NCI-H446 (cell line): ENCODE results near the gene CAPN2.

ENCODE experiments used
- DNase-seq, 2 experiments: peaks; one replicate each; lab custom pipeline; 2025; lab: John Stamatoyannopoulos, UW

The CAPN2 gene

DNA sequence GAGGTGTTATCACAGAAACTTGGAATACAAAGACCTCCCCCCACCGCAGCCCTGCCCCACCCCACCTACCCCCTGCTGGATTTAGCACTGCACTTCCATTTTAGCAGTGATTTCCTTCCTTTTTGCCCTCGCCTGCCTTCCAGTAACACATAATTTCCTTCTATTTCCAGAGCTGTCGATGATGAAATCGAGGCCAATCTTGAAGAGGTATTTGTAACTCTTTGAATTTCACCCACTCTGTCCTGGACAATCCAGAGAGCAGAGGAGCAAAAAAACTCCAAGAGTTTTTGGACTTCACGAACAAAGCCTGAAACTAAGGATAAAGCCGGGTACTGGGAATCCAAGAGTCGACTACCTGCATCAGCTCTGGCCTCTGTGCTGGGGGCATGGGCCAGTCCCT lies 49.1 kb downstream of the CAPN2 start:
- DNase-seq: no peak

- DNase-seq: no peak
Observed at GRCh38 chr1:223763251-223763650, 50.9 kb downstream of the CAPN2 start.

DNA sequence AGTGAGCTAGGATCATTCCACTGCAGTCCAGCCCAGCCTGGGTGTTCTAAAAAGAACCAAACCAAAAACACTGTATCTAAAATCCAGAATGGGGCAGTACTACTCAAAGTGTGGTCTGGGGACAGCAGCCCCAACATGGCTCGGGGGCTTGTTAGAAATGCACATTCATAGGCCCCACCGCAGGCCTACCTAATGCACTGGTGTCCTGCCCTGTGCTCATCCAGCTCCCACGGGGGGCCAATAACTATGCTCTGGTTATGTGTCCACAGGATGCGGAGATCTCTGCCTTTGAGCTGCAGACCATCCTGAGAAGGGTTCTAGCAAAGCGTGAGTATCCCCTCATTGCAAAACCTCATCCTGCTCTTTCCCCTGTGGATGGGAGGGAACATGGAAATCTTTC lies 51.5 kb downstream of the CAPN2 start:
- no peak for DNase-seq

DNA sequence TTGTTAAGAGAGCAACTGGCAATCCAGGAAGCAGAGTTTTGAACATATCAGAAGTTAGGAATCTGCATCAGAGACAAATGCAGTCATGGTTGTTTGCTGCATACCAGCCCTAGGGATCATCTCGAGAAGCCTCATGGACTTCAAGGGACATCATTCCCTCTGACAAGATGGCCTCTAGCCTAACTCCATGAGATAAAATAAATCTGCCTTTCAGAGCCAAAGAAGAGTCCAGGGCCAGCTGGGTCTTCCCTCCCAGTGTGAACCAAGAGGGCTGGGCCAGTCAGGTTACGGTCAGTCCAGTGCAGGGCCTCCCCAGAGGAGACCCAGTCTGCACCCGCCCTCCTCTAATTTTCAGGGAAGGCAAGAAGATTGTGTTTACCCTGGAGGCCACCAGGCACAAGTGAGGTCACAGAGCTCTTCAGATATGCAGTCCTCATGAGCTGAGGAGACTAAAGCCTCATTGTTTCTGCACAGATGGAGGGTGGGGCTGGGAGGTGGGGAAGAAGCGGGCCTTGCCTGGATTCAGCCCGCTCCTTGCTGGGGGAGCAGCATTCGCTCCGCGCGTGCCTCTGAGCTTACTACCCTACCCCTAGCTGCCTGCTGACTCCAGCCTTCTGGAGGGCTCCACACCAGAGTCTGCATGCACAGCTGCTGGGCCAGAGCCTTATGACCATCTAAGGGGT lies 52.8 kb downstream of the CAPN2 start:
- DNase-seq: no peak

DNA sequence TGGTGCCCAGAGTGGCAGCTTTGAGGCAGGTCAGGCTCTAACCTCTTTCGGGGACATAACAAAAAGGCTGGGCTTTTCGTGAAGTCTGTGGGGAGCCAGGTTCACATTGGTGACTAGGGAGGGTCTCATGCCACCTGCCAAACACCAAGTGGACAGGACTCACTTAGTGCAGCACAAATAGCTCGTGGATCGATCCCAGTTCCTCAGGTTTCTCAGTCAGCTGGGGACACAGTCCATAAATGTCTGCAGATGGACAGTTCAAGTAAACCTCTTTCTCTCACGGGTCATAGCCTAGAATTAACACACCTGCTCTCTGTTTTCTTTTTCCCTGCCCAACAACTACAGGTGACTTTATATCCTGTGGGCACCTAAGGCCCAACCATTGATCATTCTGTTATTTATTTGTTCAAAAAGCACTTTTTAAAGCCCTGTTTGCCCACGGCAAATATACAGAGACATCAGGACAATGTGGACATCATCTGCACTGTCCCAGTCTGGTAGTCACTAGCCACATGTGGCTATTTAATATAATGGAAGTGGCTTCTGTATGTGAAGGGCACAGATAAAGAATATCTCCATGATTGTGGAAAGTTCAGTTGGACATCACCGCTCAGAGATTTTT lies 53.5 kb downstream of the CAPN2 start:
- DNase-seq: no peak

DNA sequence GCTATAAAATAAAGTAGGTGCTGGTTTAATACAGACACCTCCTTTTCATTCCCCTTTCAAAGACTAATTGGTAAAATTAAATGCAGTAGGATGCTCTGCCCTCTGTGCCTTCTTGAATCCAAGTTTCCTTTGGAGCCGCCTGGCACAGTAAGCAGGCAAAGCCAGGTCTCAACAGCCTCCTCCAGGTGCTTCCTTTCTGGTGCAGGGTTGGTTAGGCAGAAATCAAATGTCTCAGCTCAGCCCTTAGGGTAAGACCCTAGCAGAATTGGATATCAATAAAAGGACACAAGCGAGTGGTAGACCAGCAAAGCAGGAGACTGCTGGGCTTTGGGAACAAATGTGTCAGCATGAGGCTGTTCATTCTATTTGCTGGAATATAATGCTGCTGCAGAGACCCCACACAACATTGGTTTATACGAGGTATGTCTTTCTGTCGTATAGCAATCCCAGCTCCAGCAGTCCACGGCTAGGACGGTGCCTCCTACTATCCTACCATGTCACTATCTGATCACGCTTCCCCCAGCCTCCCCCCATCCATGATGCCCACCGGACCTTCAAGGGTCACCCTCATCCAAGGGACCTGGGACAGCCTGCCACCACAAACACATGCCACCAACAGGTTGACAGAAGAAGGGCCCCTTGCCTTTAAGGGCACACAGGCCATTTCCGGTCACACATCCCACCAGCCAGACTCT lies 58.4 kb downstream of the CAPN2 start:
- no peak for DNase-seq

DNA sequence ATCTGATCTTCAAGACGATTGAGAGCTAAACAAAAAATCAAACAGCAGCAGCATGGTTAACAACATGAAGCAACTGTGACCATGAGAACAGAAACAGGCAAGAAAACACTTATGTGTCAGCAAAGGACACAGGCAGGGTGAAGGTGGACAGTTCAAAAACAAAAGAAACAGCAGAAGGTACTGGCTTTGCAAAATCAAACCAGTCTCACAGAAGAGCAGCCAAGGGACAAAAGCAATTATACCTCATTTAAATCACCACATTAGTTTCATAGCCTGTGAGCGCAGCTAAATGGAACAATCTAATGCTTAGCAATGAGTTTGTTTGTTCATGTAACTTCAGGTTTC lies 59.1 kb downstream of the CAPN2 start:
- DNase-seq: no peak

GRCh38 chr1:223771814-223772770 lies 59.8 kb downstream of the CAPN2 start:
- no peak for DNase-seq

- DNase-seq: no peak
Observed at GRCh38 chr1:223772771-223773160, 60.4 kb downstream of the CAPN2 start.

DNA sequence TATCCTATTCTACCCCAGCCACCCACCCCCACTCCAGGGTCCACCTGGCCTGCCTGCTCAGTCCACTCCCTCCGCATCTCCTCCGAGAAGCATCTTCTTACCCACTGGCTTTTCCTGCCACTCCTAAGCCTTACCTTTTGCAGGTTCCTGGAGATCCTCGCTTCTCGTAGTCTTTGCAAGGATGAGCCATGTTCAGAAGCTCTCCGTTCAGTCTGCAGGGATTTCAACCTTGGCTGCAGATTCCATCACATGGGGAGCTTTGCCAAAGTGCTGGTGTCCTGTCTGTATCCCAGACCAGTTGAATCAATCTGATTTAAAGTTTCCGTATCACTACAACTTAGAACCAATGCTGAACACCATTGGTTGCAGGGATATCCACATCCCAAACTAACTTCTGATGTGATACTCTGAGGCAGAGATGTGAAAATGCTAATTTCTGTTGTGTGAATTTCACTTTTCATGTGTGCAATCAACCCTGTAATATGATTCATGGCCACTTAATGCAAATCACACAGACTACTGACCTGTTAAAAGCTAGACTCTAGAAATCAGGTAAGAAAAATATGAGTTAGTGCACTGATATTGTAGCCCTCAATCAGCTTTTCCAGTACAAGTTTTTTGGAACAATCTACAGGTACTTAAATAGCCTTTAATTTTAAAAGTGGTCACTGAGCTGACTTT lies 61.9 kb downstream of the CAPN2 start:
- DNase-seq: no peak

DNA sequence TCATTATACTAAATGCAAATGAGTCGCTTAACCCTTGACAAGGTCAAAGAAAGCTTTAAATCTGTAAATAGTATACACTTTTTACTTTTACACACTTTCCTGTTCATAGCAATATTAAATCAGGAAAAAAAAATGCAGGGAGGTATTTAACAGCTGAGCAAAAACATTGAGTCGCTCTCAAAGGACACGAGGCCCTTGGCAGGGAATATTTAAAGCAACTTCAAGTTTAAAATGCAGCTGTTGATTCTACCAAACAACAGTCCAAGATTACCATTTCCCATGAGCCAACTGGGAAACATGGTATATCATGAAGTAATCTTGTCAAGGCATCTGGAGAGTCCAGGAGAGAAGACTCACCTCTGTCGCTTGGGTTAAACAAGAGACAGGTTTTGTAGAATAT lies 62.7 kb downstream of the CAPN2 start:
- DNase-seq: no peak

- no peak for DNase-seq
Observed at GRCh38 chr1:223775711-223776074, 63.4 kb downstream of the CAPN2 start.

- DNase-seq: no peak
Observed at GRCh38 chr1:223776075-223776814, 63.9 kb downstream of the CAPN2 start.

GRCh38 chr1:223776826-223777454 lies 64.6 kb downstream of the CAPN2 start:
- DNase-seq: no peak

DNA sequence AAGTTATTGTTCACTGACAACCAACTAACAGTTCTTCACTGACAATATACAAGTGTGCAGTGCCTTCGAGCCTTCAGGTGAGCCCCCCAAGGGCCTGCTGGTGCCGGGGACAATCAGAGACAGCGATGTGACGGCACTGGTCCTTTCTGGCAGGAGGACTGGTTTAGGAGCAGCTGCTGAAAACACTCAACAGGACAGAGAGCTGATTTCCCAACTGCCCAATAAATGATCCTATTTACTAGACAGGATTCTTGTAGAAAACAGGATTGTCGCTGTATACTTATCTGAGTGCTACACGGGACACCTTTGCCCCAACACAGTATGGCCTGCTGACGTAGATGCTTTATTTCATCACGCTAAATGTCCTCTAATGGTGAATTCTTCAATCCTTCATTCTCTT lies 68.0 kb downstream of the CAPN2 start:
- DNase-seq: no peak

DNA sequence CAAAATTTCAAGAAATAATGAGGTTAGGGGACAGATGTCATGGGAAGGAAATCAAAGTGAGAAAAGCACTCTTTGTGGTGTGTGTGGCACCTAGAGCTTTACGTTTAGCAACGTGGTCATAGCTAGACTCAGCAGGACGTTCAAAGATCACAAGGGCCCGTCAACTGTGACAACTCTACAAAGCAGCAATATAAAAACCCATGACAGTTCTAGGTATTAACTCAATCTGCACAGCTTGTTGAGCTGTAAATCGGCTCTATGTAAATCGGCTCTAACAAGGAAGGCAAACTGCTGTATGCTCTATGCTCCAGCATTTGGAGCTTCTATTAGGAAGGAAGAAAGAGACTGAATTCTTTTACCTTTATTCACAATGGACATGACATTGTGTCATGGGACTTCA lies 68.6 kb downstream of the CAPN2 start:
- DNase-seq: no peak

DNA sequence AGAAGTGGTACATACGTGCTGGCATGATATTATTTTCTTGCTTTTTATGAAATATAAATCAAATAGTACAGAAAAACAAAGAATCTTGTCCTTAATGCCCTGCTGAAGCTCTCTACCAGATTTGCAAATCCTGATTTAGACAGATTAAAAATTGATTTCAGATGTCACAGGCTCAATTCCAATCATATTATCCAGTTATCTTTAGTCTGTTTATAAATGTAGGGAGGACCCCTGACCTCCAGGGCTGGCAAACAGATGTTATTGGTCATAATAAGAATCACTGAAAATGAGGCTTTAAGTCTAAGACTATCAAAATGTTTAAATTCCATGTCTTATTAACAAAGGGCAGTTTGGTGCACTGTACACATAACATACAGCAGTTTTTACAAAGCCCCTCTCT lies 71.3 kb downstream of the CAPN2 start:
- DNase-seq: no peak

DNA sequence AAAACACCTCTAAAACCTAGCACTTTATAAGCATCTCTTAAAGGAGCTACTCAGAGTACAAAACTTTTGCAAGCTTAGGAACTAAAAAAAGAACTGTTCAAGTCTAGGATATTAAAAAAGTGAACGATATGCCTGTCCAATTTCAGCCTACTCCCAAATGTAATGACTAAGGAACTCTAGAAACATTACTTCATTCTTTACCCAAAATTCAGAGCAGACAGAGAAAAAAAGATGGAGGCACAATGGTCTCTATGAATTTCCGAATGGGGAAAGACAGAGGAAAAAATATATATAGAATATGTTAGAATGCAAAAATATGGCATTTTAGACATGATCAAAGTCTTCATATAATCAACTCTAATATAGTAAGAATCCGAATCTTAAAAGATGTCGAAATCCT lies 72.2 kb downstream of the CAPN2 start:
- DNase-seq: no peak

DNA sequence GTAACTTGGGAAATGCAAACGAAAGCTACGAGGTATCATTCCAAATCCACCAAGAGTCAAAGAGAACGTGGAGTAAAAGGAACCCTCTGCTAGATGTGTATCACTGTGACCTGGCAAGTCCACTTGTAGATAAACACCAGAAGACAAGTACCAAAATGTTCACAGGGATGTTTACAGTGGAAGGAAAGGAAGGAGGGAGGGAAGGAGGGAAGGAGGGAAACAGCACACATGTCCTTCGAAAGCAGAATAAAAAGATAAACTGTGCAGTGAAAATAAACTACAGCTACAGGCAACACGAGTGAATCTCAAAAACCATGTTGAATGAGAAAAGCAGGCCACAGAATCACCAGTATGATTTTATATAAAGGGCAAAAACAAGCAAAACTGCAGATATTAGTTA lies 73.5 kb downstream of the CAPN2 start:
- DNase-seq: no peak

DNA sequence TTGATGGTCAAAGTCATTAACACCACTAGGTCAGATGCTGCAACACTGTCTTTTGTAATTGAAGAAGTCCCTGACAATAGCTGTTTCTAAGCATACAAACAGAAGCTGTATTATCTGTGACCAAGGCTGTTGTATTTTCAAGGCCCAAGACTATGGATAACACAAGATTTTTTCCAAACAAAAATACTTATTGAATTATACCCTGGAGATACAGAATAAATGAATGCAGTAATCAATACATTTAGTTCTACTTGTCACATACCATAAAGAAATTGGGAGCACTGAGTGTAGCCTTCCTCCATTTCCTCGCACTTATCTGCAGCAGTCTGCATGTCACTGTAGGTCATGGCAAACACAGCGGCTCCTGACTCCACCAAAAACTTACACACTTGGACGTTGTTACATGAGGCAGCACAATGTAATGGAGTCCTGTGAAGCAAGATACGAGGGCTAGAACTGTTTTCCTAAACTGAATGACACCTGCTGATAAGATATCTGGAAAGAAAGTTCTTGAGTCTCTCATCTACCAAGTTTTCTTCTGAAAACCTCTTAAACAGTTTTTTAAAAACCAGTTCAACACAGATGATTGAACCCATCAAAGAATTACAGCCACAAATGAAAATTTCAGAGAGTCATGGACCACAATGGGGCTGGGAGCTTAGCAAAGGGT lies 76.5 kb downstream of the CAPN2 start:
- no peak for DNase-seq
